ENCODE measurements around the gene FNDC3B.

Gene FNDC3B

DNA sequence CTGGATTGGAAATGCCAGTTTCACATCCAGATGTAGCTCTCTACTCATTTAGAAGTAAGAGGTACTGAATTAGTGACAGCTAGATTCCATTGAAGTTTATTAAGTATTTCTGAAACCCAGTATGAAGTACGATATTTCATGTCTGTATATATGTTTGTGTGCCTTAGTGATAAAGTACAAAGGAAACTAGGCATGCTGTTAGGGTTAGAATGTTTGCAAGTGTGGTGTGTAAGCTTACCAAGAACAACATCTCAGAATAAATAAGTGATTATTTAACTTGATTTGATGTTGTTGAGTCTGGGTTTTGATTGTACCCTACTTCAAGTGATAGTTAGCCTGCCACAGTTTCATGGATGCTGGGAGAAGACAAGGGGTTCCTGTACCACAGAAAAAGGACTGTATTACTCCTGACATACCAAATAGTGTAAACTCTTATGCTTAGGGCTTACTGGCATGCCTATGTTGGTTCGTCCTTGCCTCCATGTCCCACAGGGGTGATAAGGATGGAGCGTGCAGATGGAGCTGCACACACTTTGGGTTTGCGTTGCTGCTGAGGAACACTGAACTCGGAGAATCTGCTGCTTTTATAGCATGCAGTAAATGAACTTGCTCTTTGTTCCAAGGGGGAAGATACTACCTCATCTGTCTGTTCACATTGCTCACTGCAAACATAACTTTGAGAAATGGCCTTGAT, 43.6 kb downstream of the FNDC3B start:
- Histone ChIP-seq H2BK15ac (ENCODE audit: low read length) (no peak overlapping the region), H4K8ac (ENCODE audit: low read depth, low read length) (no peak overlapping the region), H2BK12ac (ENCODE audit: low read length) (no peak overlapping the region), H3K18ac (ENCODE audit: low read length) (no peak overlapping the region), H3K27me3 (ENCODE audit: control insufficient read depth in 3 of 3, insufficient read depth in 3 of 3, low read depth in 1 of 3, low read length in 3 of 3) (no peaks in the 10 kb centered on the region), H3K14ac (ENCODE audit: low read length) (no peak overlapping the region), H3K27ac (replicated peaks; ENCODE audit: low read length) (no peak overlapping the region), H3K9me3 (replicated peaks in 1 of 2; ENCODE audit: control insufficient read depth in 2 of 2, insufficient read depth in 1 of 2, low read depth in 1 of 2, low read length in 2 of 2) (peaks cover 4 to 14% of the 10 kb centered on the region in 2 donors), H3K79me1 (ENCODE audit: low read depth, low read length) (peaks cover 4% of the 10 kb centered on the region), H3K4ac (ENCODE audit: low read length) (no peak overlapping the region), H3K4me1 (ENCODE audit: control insufficient read depth in 2 of 2, insufficient read depth in 1 of 2, low read depth in 1 of 2, low read length in 2 of 2) (no peaks in the 10 kb centered on the region), H3K9ac (ENCODE audit: low read depth, low read length, poor library complexity) (no peak overlapping the region), H2BK120ac (ENCODE audit: low read depth, low read length) (no peak overlapping the region), H3K23ac (ENCODE audit: low read depth, low read length, poor library complexity) (no peak overlapping the region), H2AK5ac (ENCODE audit: low read depth, low read length) (no peak overlapping the region), H2AFZ (ENCODE audit: low read length) (no peak overlapping the region), H4K91ac (ENCODE audit: low read depth, low read length, poor library complexity) (no peak overlapping the region), H3K4me3 (ENCODE audit: low read length in 2 of 2) (no peak overlapping the region), H3K4me2 (ENCODE audit: insufficient read depth, low read length, poor library complexity, severe bottlenecking) (no peak overlapping the region), H3K36me3 (replicated peaks in 1 of 2; ENCODE audit: control insufficient read depth in 2 of 2, insufficient read depth in 2 of 2, low read length in 2 of 2) (peaks cover 6 to 44% of the 10 kb centered on the region in 2 donors), H2BK5ac (ENCODE audit: low read length) (no peak overlapping the region)
- no peak for DNase-seq (ENCODE audit: low spot score)
- WGBS, 2 donors (ENCODE audit: extremely low coverage in 2 of 2, insufficient read length in 2 of 2, insufficient replicate concordance in 1 of 2): no CpG with 5 or more reads among the region's 5 CpGs

- Histone ChIP-seq H4K91ac (ENCODE audit: low read depth, low read length, poor library complexity) (no peak overlapping the region), H3K4me2 (ENCODE audit: insufficient read depth, low read length, poor library complexity, severe bottlenecking) (no peak overlapping the region), H3K27ac (replicated peaks; ENCODE audit: low read length) (no peak overlapping the region), H3K36me3 (replicated peaks in 1 of 2; ENCODE audit: control insufficient read depth in 2 of 2, insufficient read depth in 2 of 2, low read length in 2 of 2) (peaks cover 3 to 39% of the 10 kb centered on the region in 2 donors), H3K9me3 (replicated peaks in 1 of 2; ENCODE audit: control insufficient read depth in 2 of 2, insufficient read depth in 1 of 2, low read depth in 1 of 2, low read length in 2 of 2) (peaks cover 4 to 14% of the 10 kb centered on the region in 2 donors), H2BK5ac (ENCODE audit: low read length) (no peak overlapping the region), H3K27me3 (ENCODE audit: control insufficient read depth in 3 of 3, insufficient read depth in 3 of 3, low read depth in 1 of 3, low read length in 3 of 3) (no peaks in the 10 kb centered on the region), H2BK120ac (ENCODE audit: low read depth, low read length) (no peak overlapping the region), H3K4ac (ENCODE audit: low read length) (no peak overlapping the region), H4K8ac (ENCODE audit: low read depth, low read length) (no peak overlapping the region), H3K79me1 (ENCODE audit: low read depth, low read length) (peaks cover 4% of the 10 kb centered on the region), H3K14ac (ENCODE audit: low read length) (no peak overlapping the region), H2BK15ac (ENCODE audit: low read length) (no peak overlapping the region), H2BK12ac (ENCODE audit: low read length) (no peak overlapping the region), H3K4me3 (ENCODE audit: low read length in 2 of 2) (no peak overlapping the region), H3K9ac (ENCODE audit: low read depth, low read length, poor library complexity) (no peak overlapping the region), H3K18ac (ENCODE audit: low read length) (no peak overlapping the region), H2AK5ac (ENCODE audit: low read depth, low read length) (no peak overlapping the region), H3K23ac (ENCODE audit: low read depth, low read length, poor library complexity) (no peak overlapping the region), H3K4me1 (ENCODE audit: control insufficient read depth in 2 of 2, insufficient read depth in 1 of 2, low read depth in 1 of 2, low read length in 2 of 2) (no peaks in the 10 kb centered on the region), H2AFZ (ENCODE audit: low read length) (no peak overlapping the region)
- no CpG with 5 or more reads among the region's 8 CpGs for WGBS, 2 donors (ENCODE audit: extremely low coverage in 2 of 2, insufficient read length in 2 of 2, insufficient replicate concordance in 1 of 2)
- DNase-seq (ENCODE audit: low spot score): no peak
Observed at GRCh38 chr3:172083995-172084409, 44.6 kb downstream of the FNDC3B start.

- WGBS, 2 donors (ENCODE audit: extremely low coverage in 2 of 2, insufficient read length in 2 of 2, insufficient replicate concordance in 1 of 2): no CpG with 5 or more reads among the region's 5 CpGs
- H2AFZ ChIP-seq (ENCODE audit: low read length): no peak overlapping the region
- no peak overlapping the region for H2BK5ac ChIP-seq (ENCODE audit: low read length)
- no peak overlapping the region for H2BK12ac ChIP-seq (ENCODE audit: low read length)
- H3K36me3 ChIP-seq (replicated peaks in 1 of 2; ENCODE audit: control insufficient read depth in 2 of 2, insufficient read depth in 2 of 2, low read length in 2 of 2): peaks cover 3 to 42% of the 10 kb centered on the region in 2 donors
- no peak overlapping the region for H3K4me2 ChIP-seq (ENCODE audit: insufficient read depth, low read length, poor library complexity, severe bottlenecking)
- H3K18ac ChIP-seq (ENCODE audit: low read length): no peak overlapping the region
- H3K23ac ChIP-seq (ENCODE audit: low read depth, low read length, poor library complexity): no peak overlapping the region
- no peak overlapping the region for H2BK15ac ChIP-seq (ENCODE audit: low read length)
- DNase-seq (ENCODE audit: low spot score): no peak
- no peak overlapping the region for H2BK120ac ChIP-seq (ENCODE audit: low read depth, low read length)
- H3K4me1 ChIP-seq (ENCODE audit: control insufficient read depth in 2 of 2, insufficient read depth in 1 of 2, low read depth in 1 of 2, low read length in 2 of 2): peaks cover 0 to 1% of the 10 kb centered on the region in 2 donors
- H3K79me1 ChIP-seq (ENCODE audit: low read depth, low read length): peaks cover 4% of the 10 kb centered on the region
- no peak overlapping the region for H4K91ac ChIP-seq (ENCODE audit: low read depth, low read length, poor library complexity)
- no peak overlapping the region for H3K4me3 ChIP-seq (ENCODE audit: low read length in 2 of 2)
- no peak overlapping the region for H3K9ac ChIP-seq (ENCODE audit: low read depth, low read length, poor library complexity)
- H3K27me3 ChIP-seq (ENCODE audit: control insufficient read depth in 3 of 3, insufficient read depth in 3 of 3, low read depth in 1 of 3, low read length in 3 of 3): no peaks in the 10 kb centered on the region
- H4K8ac ChIP-seq (ENCODE audit: low read depth, low read length): no peak overlapping the region
- H3K9me3 ChIP-seq (replicated peaks in 1 of 2; ENCODE audit: control insufficient read depth in 2 of 2, insufficient read depth in 1 of 2, low read depth in 1 of 2, low read length in 2 of 2): peaks cover 4 to 16% of the 10 kb centered on the region in 2 donors
- no peak overlapping the region for H2AK5ac ChIP-seq (ENCODE audit: low read depth, low read length)
- no peak overlapping the region for H3K14ac ChIP-seq (ENCODE audit: low read length)
- H3K4ac ChIP-seq (ENCODE audit: low read length): no peak overlapping the region
- no peak overlapping the region for H3K27ac ChIP-seq (replicated peaks; ENCODE audit: low read length)
Observed at GRCh38 chr3:172084871-172085556, 45.6 kb downstream of the FNDC3B start.

DNA sequence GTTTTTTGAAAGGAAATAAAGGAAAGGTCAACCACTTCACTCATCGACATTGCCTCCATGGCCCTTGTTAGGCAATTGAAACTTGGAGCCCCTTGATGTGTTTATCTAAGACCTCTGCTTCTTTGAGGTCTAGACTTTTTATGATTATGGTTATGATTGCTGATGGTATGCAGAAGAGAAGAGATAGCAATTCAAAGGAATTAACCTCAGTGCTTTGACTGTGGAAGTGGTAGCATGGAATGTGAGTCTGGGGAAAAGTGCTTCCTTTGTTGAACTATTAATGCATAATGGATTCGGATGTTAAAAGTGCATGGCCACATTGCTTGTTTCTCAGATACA, 46.1 kb downstream of the FNDC3B start:
- Histone ChIP-seq H2BK5ac (ENCODE audit: low read length) (no peak overlapping the region), H3K4me2 (ENCODE audit: insufficient read depth, low read length, poor library complexity, severe bottlenecking) (no peak overlapping the region), H3K4me1 (ENCODE audit: control insufficient read depth in 2 of 2, insufficient read depth in 1 of 2, low read depth in 1 of 2, low read length in 2 of 2) (peaks cover 0 to 1% of the 10 kb centered on the region in 2 donors)

More for the DNA sequence above, 46.1 kb downstream of the FNDC3B start:
- H3K9me3 ChIP-seq (replicated peaks in 1 of 2; ENCODE audit: control insufficient read depth in 2 of 2, insufficient read depth in 1 of 2, low read depth in 1 of 2, low read length in 2 of 2): peaks cover 4 to 16% of the 10 kb centered on the region in 2 donors
- H3K9ac ChIP-seq (ENCODE audit: low read depth, low read length, poor library complexity): no peak overlapping the region
- DNase-seq (ENCODE audit: low spot score): no peak
- H2BK15ac ChIP-seq (ENCODE audit: low read length): no peak overlapping the region
- H4K8ac ChIP-seq (ENCODE audit: low read depth, low read length): no peak overlapping the region
- H4K91ac ChIP-seq (ENCODE audit: low read depth, low read length, poor library complexity): no peak overlapping the region
- H3K18ac ChIP-seq (ENCODE audit: low read length): no peak overlapping the region
- H3K27me3 ChIP-seq (ENCODE audit: control insufficient read depth in 3 of 3, insufficient read depth in 3 of 3, low read depth in 1 of 3, low read length in 3 of 3): no peaks in the 10 kb centered on the region
- no peak overlapping the region for H2AFZ ChIP-seq (ENCODE audit: low read length)
- WGBS, 2 donors (ENCODE audit: extremely low coverage in 2 of 2, insufficient read length in 2 of 2, insufficient replicate concordance in 1 of 2): no CpG with 5 or more reads among the region's 2 CpGs
- H2BK12ac ChIP-seq (ENCODE audit: low read length): no peak overlapping the region
- no peak overlapping the region for H3K4me3 ChIP-seq (ENCODE audit: low read length in 2 of 2)
- no peak overlapping the region for H3K27ac ChIP-seq (replicated peaks; ENCODE audit: low read length)
- no peak overlapping the region for H2AK5ac ChIP-seq (ENCODE audit: low read depth, low read length)
- peaks cover 3 to 40% of the 10 kb centered on the region in 2 donors for H3K36me3 ChIP-seq (replicated peaks in 1 of 2; ENCODE audit: control insufficient read depth in 2 of 2, insufficient read depth in 2 of 2, low read length in 2 of 2)
- H3K23ac ChIP-seq (ENCODE audit: low read depth, low read length, poor library complexity): no peak overlapping the region
- no peak overlapping the region for H3K4ac ChIP-seq (ENCODE audit: low read length)
- H2BK120ac ChIP-seq (ENCODE audit: low read depth, low read length): no peak overlapping the region
- peaks cover 2% of the 10 kb centered on the region for H3K79me1 ChIP-seq (ENCODE audit: low read depth, low read length)
- H3K14ac ChIP-seq (ENCODE audit: low read length): no peak overlapping the region
